CD14-positive monocyte (primary cell): ENCODE measurements around the gene GRAP. TPM values are rescaled to one million over a fixed set of nuclear protein-coding genes. Genes with fewer than 3 reads are reported as not detected.
"Not testable (repeated sequence)": the region's sequence is repeated elsewhere in the genome, so short reads cannot be mapped to it uniquely, and the experiment has no call there.

Source experiments
- DNase-seq, 3 donors: peaks; one replicate each; pipeline ENCODE4 v3.0.0-alpha.2; 2011 to 2022
- H2AFZ ChIP-seq: 2 replicates; pipeline ENCODE4 v1.6.0; 2012; ENCODE audit warnings: mild to moderate bottlenecking, low read depth, low read length, inconsistent platforms; ENCODE audit not compliant: insufficient read depth, poor library complexity, severe bottlenecking
- H3K27ac ChIP-seq, 2 donors: 1 replicate in 1 of 2; 2 replicates in 1 of 2; pipeline ENCODE4 v1.5.1; 2012 to 2013; ENCODE audit warnings: low read length in 2 of 2, control low read depth in 1 of 2, inconsistent platforms in 1 of 2, low read depth in 1 of 2, mild to moderate bottlenecking in 1 of 2
- H3K27me3 ChIP-seq, 2 donors: one replicate each; pipeline versions ENCODE4 v1.6.0 to v1.6.1; 2011 to 2013; ENCODE audit warnings: low read length in 2 of 2; ENCODE audit not compliant: control insufficient read depth in 2 of 2, insufficient read depth in 2 of 2
- H3K36me3 ChIP-seq, 2 donors: replicated peaks in 1 of 2; 1 replicate in 1 of 2; 2 replicates in 1 of 2; pipeline versions ENCODE4 v1.5.1 to v1.6.1; 2012 to 2013; ENCODE audit warnings: low read length in 2 of 2, control low read depth in 1 of 2, inconsistent platforms in 1 of 2, mild to moderate bottlenecking in 1 of 2; ENCODE audit not compliant: insufficient read depth in 2 of 2, control insufficient read depth in 1 of 2
- H3K4me1 ChIP-seq, 2 donors: 1 replicate in 1 of 2; 2 replicates in 1 of 2; pipeline versions ENCODE4 v1.5.1 to v1.6.1; 2012 to 2013; ENCODE audit warnings: low read length in 2 of 2, control low read depth in 1 of 2, inconsistent platforms in 1 of 2, mild to moderate bottlenecking in 1 of 2, moderate library complexity in 1 of 2; ENCODE audit not compliant: insufficient read depth in 2 of 2, control insufficient read depth in 1 of 2
- H3K4me2 ChIP-seq: replicated peaks from 2 replicates; pipeline ENCODE3; 2012; ENCODE audit warnings: low read length, moderate library complexity, mild to moderate bottlenecking; ENCODE audit not compliant: poor library complexity, severe bottlenecking; ENCODE audit errors: extremely low read depth
- H3K4me3 ChIP-seq, 3 experiments: fragments of 200-600 bp in 1 of 3; sonication (generic) in 1 of 3; replicated peaks in 1 of 3; 1 replicate in 2 of 3; 2 replicates in 1 of 3; pipeline ENCODE4 v1.5.1; 2011 to 2013; ENCODE audit warnings: low read length in 3 of 3, mild to moderate bottlenecking in 3 of 3, control low read depth in 2 of 3, low read depth in 2 of 3, inconsistent platforms in 1 of 3, moderate library complexity in 1 of 3
- H3K79me2 ChIP-seq: 2 replicates; pipeline ENCODE4 v1.6.0; 2012; ENCODE audit warnings: mild to moderate bottlenecking, control low read depth, inconsistent platforms, low read length, moderate library complexity; ENCODE audit not compliant: insufficient read depth
- H3K9ac ChIP-seq: 2 replicates; pipeline ENCODE4 v1.6.0; 2017; ENCODE audit warnings: low read length, mild to moderate bottlenecking; ENCODE audit not compliant: insufficient read depth, poor library complexity, severe bottlenecking
- H3K9me3 ChIP-seq, 2 donors: replicated peaks in 1 of 2; 1 replicate in 1 of 2; 2 replicates in 1 of 2; pipeline versions ENCODE4 v1.5.1 to v1.6.1; 2012 to 2013; ENCODE audit warnings: low read length in 2 of 2, control low read depth in 1 of 2; ENCODE audit not compliant: control insufficient read depth in 1 of 2, insufficient read depth in 1 of 2
- H4K20me1 ChIP-seq: 2 replicates; pipeline ENCODE4 v1.6.0; 2012; ENCODE audit warnings: mild to moderate bottlenecking, low read length, control low read depth, moderate library complexity; ENCODE audit not compliant: insufficient read depth
- H3K27ac Mint-ChIP-seq, 7 donors: one replicate each; pipeline ENCODE4 v1.8.0; 2020; ENCODE audit warnings: mild to moderate bottlenecking in 7 of 7, mixed read lengths in 7 of 7, moderate library complexity in 6 of 7, inconsistent platforms in 2 of 7
- H3K27me3 Mint-ChIP-seq, 3 donors: one replicate each; pipeline ENCODE4 v1.8.0; 2021 to 2022; ENCODE audit warnings: low read depth in 3 of 3, mild to moderate bottlenecking in 3 of 3, mixed read lengths in 3 of 3, moderate library complexity in 3 of 3, inconsistent platforms in 1 of 3
- H3K36me3 Mint-ChIP-seq, 2 donors: one replicate each; pipeline ENCODE4 v1.8.0; 2020; ENCODE audit warnings: mixed read lengths in 2 of 2, inconsistent platforms in 1 of 2, mild to moderate bottlenecking in 1 of 2
- H3K4me1 Mint-ChIP-seq: one replicate; pipeline ENCODE4 v1.8.0; 2020; ENCODE audit warnings: mild to moderate bottlenecking, mixed read lengths
- H3K4me3 Mint-ChIP-seq, 2 donors: one replicate each; pipeline ENCODE4 v1.8.0; 2020; ENCODE audit warnings: mild to moderate bottlenecking in 2 of 2, mixed read lengths in 2 of 2, moderate library complexity in 1 of 2
- H3K9me3 Mint-ChIP-seq, 7 donors: one replicate each; pipeline ENCODE4 v1.8.0; 2020 to 2022; ENCODE audit warnings: mixed read lengths in 7 of 7, mild to moderate bottlenecking in 6 of 7, moderate library complexity in 6 of 7, inconsistent platforms in 2 of 7
- WGBS: methylation state at CpG from one replicate; pipeline ENCODE4 v1.1.5; 2013; ENCODE audit warnings: missing lambda C conversion rate; ENCODE audit not compliant: insufficient coverage; 5-methylcytosine and 5-hydroxymethylcytosine counted together
- intact Hi-C, 2 donors: fragments of 100-400 bp; cut with micrococcal nuclease; formaldehyde crosslinking; loops; one replicate each; pipeline versions ENCODE4 v1.15.0 to v1.15.1; 2023
- polyA plus RNA-seq, 3 donors: library from polyadenylated mRNA; depleted of rRNA in 1 of 3; unstranded in 2 of 3; stranded (reverse) in 1 of 3; fragments of 300-500 nt in 2 of 3; fragments of >200 nt in 1 of 3; fragmentation: Illumina TruSeq in 2 of 3; gene quantifications; 1 replicate in 2 of 3; 2 replicates in 1 of 3; pipeline ENCODE4 v1.2.3, GENCODE V29; 2012 to 2021

Gene GRAP
- polyA plus RNA-seq, 3 donors, result 3.9 to 5.9 (median 4.5) TPM

DNA sequence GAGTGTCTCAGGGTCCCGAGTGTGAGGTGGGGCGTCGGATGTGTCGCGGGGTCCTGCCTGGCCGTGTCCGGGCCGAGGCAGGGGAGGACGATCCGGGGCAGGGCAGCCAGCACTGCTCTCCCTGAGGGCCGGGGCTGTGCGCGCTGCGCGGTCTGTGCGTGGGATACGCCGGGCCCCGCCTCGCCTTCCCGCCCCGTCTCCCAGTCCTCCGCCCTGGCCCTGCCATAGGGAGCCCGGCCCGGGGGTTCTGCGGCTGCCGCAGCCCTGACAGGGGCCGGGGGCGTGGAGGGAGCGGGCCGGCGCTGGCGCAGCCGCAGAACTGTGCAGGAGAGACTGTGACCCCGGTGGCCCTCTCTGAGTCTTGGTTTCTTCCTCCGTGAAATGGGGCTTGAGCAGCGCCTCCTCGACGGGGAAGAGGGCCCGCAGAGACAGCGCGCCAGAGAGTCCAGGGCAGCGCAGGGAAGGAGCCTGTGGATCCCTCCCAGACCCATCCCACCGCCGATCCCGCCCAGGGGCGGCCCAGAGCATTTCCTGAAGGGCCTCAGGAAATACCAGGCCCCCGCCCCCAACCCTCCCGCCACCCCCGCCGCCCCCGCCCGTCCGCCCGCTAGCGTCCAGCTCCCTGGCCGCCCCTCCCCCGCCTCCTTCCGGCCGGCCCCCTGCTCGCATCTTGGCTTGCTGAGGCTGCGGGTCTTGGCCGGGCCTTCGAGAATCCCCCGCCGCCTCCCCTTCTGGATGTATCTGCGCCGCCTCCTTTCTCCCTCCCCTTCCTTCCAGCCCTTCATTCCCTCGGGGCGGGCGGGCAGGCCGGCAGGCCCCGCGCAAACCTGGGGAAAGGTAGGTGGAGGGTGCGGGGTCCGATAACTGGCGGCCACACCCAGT lies 42.3 kb upstream of the GRAP start:
- H3K9me3 Mint-ChIP-seq, H3K79me2 ChIP-seq, intact Hi-C loops, DNase-seq, H3K27ac ChIP-seq, H4K20me1 ChIP-seq, H3K27me3 ChIP-seq, H3K36me3 Mint-ChIP-seq, H3K4me1 ChIP-seq, H3K9me3 ChIP-seq, H3K4me3 ChIP-seq, H3K27ac Mint-ChIP-seq, H3K4me2 ChIP-seq, H3K36me3 ChIP-seq, H3K4me3 Mint-ChIP-seq, H3K9ac ChIP-seq, H3K27me3 Mint-ChIP-seq, H3K4me1 Mint-ChIP-seq, H2AFZ ChIP-seq: not testable (repeated sequence)
- WGBS, result no CpG with 5 or more reads among the region's 77 CpGs

DNA sequence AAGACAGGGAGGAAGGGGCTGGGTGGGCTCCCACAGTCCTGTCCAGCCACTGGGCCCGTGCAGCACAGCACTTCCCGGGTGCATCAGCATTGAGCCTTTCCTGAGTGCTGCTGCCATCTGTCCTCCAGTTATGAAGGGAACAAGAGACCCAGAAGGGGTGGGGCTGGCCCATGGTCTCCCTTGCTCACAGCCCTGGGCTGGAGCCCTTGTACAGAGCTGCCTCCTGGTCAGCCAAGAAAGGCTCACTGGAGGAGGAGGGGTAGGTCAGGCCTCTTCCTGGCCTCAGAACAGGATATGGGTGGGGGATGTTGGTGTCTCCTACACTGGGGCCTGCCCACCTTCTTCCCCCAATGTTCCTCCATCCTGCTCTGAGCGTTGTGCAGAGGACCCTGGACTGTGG lies 30.6 kb upstream of the GRAP start:
- H3K79me2 ChIP-seq, H3K27me3 Mint-ChIP-seq, H3K36me3 Mint-ChIP-seq, intact Hi-C loops, H3K27ac ChIP-seq, H3K9me3 Mint-ChIP-seq, H3K27me3 ChIP-seq, DNase-seq, H3K4me1 ChIP-seq, H3K4me3 Mint-ChIP-seq, H3K4me1 Mint-ChIP-seq, H3K9ac ChIP-seq, H3K36me3 ChIP-seq, H3K9me3 ChIP-seq, H4K20me1 ChIP-seq, H2AFZ ChIP-seq, H3K4me3 ChIP-seq, H3K27ac Mint-ChIP-seq, H3K4me2 ChIP-seq: not testable (repeated sequence)
- no CpG with 5 or more reads among the region's 3 CpGs for WGBS
